Spleen (tissue), 11 donors: ENCODE data around the gene STN1. TPM values are rescaled to one million over a fixed set of nuclear protein-coding genes. Genes with fewer than 3 reads are reported as not detected.
A peak's percentile ranks its signal among the peaks of the same experiment; 100 is the strongest.

Source experiments
- DNase-seq: peaks from one replicate; pipeline ENCODE4 v3.0.0-alpha.2; 2020
- H3K27ac ChIP-seq, 8 donors: fragments of 200-600 bp; sonication (generic) in 7 of 8; 1 replicate in 4 of 8; 2 replicates in 4 of 8; pipeline versions ENCODE4 v1.5.0 to v1.8.0; 2016 to 2021; ENCODE audit warnings: inconsistent platforms in 4 of 8, mild to moderate bottlenecking in 4 of 8, moderate library complexity in 1 of 8
- H3K27me3 ChIP-seq, 7 donors: fragments of 200-600 bp; sonication (generic) in 6 of 7; replicated peaks in 1 of 7; 1 replicate in 4 of 7; 2 replicates in 3 of 7; pipeline versions ENCODE4 v1.5.0 to v1.8.0; 2016 to 2021; ENCODE audit warnings: inconsistent platforms in 3 of 7, mild to moderate bottlenecking in 1 of 7
- H3K36me3 ChIP-seq, 6 donors: fragments of 200-600 bp; sonication (generic) in 5 of 6; 1 replicate in 4 of 6; 2 replicates in 2 of 6; pipeline versions ENCODE4 v1.5.0 to v1.8.0; 2016 to 2021; ENCODE audit warnings: inconsistent platforms in 2 of 6
- H3K4me1 ChIP-seq, 6 donors: fragments of 200-600 bp; sonication (generic) in 5 of 6; 1 replicate in 3 of 6; 2 replicates in 3 of 6; pipeline versions ENCODE4 v1.5.0 to v1.8.0; 2016 to 2021; ENCODE audit warnings: inconsistent platforms in 3 of 6
- H3K4me3 ChIP-seq, 8 donors: fragments of 200-600 bp; sonication (generic) in 7 of 8; 1 replicate in 4 of 8; 2 replicates in 4 of 8; pipeline versions ENCODE4 v1.5.0 to v1.8.0; 2016 to 2021; ENCODE audit warnings: inconsistent platforms in 4 of 8, mild to moderate bottlenecking in 4 of 8, moderate library complexity in 2 of 8
- H3K9me3 ChIP-seq, 8 donors: fragments of 200-600 bp; sonication (generic) in 7 of 8; 1 replicate in 4 of 8; 2 replicates in 4 of 8; pipeline versions ENCODE4 v1.5.0 to v1.8.0; 2016 to 2021; ENCODE audit warnings: inconsistent platforms in 4 of 8
- POLR2A ChIP-seq, 3 donors: fragments of 450-650 bp; IDR thresholded peaks; one replicate each; pipeline ENCODE4 v1.5.1; 2017; ENCODE audit warnings: antibody characterized with exemption in 3 of 3, mild to moderate bottlenecking in 1 of 3
- POLR2AphosphoS5 ChIP-seq, 3 donors: sonication (generic); formaldehyde crosslinking; IDR thresholded peaks; one replicate each; pipeline ENCODE4 v1.5.1; 2017; ENCODE audit warnings: antibody characterized with exemption in 3 of 3
- WGBS, 5 donors: extraction: QIAGEN DNeasy Blood & Tissue Kit in 3 of 5; methylation state at CpG; one replicate each; pipeline versions ENCODE4 v1.1.5 to v1.1.7; 2013 to 2018; 5-methylcytosine and 5-hydroxymethylcytosine counted together
- intact Hi-C: fragments of 100-400 bp; cut with DNase I; formaldehyde crosslinking; loops from one replicate; pipeline ENCODE4 v1.15.0; 2023; ENCODE audit warnings: low total_unique reads
- polyA plus RNA-seq, 3 donors: library from polyadenylated mRNA; stranded (reverse); fragments of 200-250 nt; gene quantifications; one replicate each; pipeline ENCODE4 v1.2.1, GENCODE V29; 2013
- total RNA-seq, 7 donors: library from RNA; depleted of rRNA in 3 of 7; stranded (reverse); fragments of >200 nt in 3 of 7; fragmentation: NEBNext Ultra II Directional in 4 of 7; extraction: Animal tissue kit (Norgen Biotek cat#: 25700) in 4 of 7; gene quantifications; one replicate each; pipeline versions ENCODE4 v1.1.0 to v1.2.1, GENCODE V29; 2016 to 2021
- TF ChIP-seq, protein P1 (sequence below), 11 experiments: fragments of 200-600 bp in 7 of 11; fragments of 450-650 bp in 4 of 11; sonication (generic) in 4 of 11; IDR thresholded peaks in 8 of 11; conservative IDR thresholded peaks in 3 of 11; 1 replicate in 7 of 11; 2 replicates in 4 of 11; pipeline versions ENCODE4 v1.4.0 to v1.8.0; 2016 to 2021; ENCODE audit warnings: antibody characterized with exemption in 11 of 11, inconsistent platforms in 4 of 11, mild to moderate bottlenecking in 1 of 11
- donor health status: healthy with polysubstance abuse.
- donor health status: DM: no; HTN: no; CAD: no; lungs with moderate emphysema.
- donor health status: DM: no; HTN: no; CAD: no.
- donor health status: Bipolar disorder and iron deficiency.
- donor health status: healthy.
- donor health status: DM: no; HTN: no; CAD: no.
- donor health status: DM: yes; HTN: yes; CAD: no.

The STN1 gene
- total and polyA plus RNA-seq, 10 donors: 14.2 to 27.7 (median 22.3) TPM

DNA sequence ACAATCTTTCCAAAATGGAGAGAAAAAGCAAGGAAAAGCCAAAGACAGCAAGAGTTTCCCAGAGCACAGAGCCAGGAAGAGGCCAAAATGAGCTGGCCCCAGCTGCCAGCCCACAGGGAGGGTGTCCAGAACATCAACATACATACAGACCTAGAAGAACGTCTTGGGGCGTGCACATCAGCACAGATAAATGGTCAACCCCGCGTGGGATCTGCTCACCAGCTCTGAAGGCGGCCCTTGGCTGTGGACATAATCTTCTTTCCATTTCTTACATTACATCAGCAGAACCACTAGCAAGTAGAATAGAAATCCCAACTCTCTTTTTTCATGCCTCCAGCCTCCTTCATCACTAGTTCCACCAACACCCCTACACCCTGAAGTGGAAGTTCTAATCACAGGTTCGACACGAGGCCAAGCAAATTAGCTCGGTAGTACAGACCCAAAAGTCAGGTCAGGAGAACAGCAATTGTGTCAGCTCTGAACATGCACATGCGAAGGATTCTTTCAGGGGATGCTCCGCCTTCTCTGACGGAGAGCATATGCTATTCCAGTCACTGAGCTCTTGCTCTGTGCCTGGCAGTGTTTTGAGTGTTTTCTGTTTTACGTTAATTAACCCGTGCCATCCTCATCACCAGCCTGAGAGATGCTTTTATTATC lies 79.0 kb downstream of the STN1 start:
- H3K36me3 ChIP-seq: no peaks in the 10 kb centered on the region
- WGBS, 5 donors: 78 to 89% (median 85%) methylated on average over 13 of the region's 13 CpGs
- H3K27ac ChIP-seq: peak overlapping the region in 5 of 8 donors; percentile 35 to 66 (median 60)
- H3K9me3 ChIP-seq: no peaks in the 10 kb centered on the region
- H3K4me3 ChIP-seq: no peak overlapping the region
- peaks cover 6 to 85% (median 54%) of the 10 kb centered on the region in 6 donors for H3K4me1 ChIP-seq
- TF ChIP-seq POLR2A (IDR thresholded peaks at IDR 0.05): no peak
- TF ChIP-seq, protein P1, sequence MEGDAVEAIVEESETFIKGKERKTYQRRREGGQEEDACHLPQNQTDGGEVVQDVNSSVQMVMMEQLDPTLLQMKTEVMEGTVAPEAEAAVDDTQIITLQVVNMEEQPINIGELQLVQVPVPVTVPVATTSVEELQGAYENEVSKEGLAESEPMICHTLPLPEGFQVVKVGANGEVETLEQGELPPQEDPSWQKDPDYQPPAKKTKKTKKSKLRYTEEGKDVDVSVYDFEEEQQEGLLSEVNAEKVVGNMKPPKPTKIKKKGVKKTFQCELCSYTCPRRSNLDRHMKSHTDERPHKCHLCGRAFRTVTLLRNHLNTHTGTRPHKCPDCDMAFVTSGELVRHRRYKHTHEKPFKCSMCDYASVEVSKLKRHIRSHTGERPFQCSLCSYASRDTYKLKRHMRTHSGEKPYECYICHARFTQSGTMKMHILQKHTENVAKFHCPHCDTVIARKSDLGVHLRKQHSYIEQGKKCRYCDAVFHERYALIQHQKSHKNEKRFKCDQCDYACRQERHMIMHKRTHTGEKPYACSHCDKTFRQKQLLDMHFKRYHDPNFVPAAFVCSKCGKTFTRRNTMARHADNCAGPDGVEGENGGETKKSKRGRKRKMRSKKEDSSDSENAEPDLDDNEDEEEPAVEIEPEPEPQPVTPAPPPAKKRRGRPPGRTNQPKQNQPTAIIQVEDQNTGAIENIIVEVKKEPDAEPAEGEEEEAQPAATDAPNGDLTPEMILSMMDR (IDR thresholded peaks at IDR 0.05 in 8 of 11, conservative IDR thresholded peaks at IDR 0.05 in 3 of 11): no peak
- no peak for TF ChIP-seq POLR2AphosphoS5 (IDR thresholded peaks at IDR 0.05)
- H3K27me3 ChIP-seq: no peaks in the 10 kb centered on the region
- no peak for DNase-seq
- intact Hi-C loops: no loop called here

DNA sequence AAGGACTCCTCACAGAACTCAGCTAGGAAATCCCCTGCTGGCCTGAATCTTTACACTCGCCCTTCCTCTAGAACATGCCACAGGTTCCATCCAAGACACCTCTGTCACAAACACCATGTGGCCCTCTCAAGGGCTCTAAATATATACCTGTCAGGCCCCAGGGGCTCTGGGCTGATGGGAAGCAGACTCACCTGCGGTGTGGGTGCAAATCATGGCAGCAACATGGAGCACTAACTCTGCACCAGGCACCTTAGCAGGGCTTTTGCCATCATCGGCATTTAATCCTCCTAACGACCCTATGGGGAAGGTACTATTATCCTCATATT lies 80.0 kb downstream of the STN1 start:
- TF ChIP-seq POLR2AphosphoS5 (IDR thresholded peaks at IDR 0.05) (no peak), POLR2A (IDR thresholded peaks at IDR 0.05) (no peak)
- TF ChIP-seq, protein P1 (IDR thresholded peaks at IDR 0.05 in 8 of 11, conservative IDR thresholded peaks at IDR 0.05 in 3 of 11): no peak
- H3K27me3 ChIP-seq: no peaks in the 10 kb centered on the region
- WGBS, 5 donors: 71 to 94% (median 75%) methylated on average over 3 to 4 of the region's 4 CpGs
- H3K36me3 ChIP-seq: no peaks in the 10 kb centered on the region
- intact Hi-C loops: no loop called here
- no peak overlapping the region for H3K4me3 ChIP-seq
- H3K9me3 ChIP-seq: peaks cover 0 to 4% (median 1%) of the 10 kb centered on the region in 8 donors
- DNase-seq: no peak
- H3K27ac ChIP-seq: peak overlapping the region in 5 of 8 donors; percentile 35 to 66 (median 60)
- H3K4me1 ChIP-seq: peaks cover 4 to 81% (median 55%) of the 10 kb centered on the region in 6 donors

DNA sequence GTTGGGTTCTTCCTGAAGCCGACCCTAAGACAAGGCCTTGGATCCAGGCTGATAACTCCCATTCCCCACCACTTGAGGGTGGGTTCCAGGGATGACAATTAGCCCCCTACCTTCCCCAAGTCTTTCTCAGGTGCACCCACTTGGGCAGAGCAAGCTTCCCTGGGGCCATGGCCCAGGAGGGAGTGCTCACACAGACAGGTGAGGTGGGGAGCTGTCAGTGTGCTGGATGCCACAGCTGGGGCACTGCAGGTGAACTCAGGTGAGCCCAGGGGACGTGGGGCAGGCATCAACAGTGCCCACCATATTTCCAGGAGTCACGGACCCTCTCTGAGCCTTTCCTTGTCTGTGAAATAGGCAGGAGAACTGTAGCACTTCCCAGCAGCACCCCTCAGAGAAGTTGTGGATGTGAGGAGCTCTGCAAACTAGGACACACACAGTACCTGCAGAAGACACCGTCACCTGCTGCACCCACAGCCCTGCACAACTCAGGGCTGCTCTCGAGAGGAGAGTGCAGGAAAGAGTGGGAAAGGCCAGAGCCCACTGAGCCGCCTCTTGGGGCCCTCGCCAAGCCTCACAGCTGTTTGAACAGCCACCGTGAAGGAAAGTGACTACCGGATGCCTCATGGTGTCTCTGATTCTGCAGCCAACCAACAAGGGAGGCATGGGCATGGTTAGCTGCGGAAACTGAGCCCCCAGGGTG lies 80.5 kb downstream of the STN1 start:
- TF ChIP-seq POLR2A (IDR thresholded peaks at IDR 0.05) (no peak), POLR2AphosphoS5 (IDR thresholded peaks at IDR 0.05) (peak in 2 of 3 donors; percentile 51 to 68)
- TF ChIP-seq, protein P1 (IDR thresholded peaks at IDR 0.05 in 8 of 11, conservative IDR thresholded peaks at IDR 0.05 in 3 of 11): no peak

DNA sequence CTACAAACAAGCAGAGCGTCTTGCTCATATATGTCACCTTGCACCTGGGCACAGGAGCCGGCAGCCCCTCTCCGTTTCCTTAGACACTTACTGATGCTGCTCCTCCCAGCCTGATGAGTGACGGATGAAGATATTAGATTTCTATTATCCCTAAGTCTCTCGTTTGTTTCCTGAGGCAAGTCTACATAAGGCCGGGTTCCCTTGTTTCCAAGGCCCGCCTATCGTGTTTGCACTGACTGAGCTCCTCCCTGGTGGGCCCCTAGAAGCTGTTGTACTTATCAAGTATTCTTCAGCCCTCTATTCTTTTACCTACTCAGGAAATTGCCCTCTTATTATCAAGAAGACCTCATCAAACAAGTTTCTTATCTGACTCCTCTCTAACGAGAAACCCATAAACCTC lies 81.1 kb downstream of the STN1 start:
- peaks cover 4 to 76% (median 54%) of the 10 kb centered on the region in 6 donors for H3K4me1 ChIP-seq
- peak overlapping the region in 5 of 8 donors; percentile 35 to 66 (median 60) for H3K27ac ChIP-seq
- H3K27me3 ChIP-seq: no peaks in the 10 kb centered on the region
- no peak overlapping the region for H3K4me3 ChIP-seq
- intact Hi-C loops: no loop called here
- no peaks in the 10 kb centered on the region for H3K36me3 ChIP-seq
- DNase-seq: no peak
- no peak for TF ChIP-seq POLR2AphosphoS5 (IDR thresholded peaks at IDR 0.05)
- no peak for TF ChIP-seq POLR2A (IDR thresholded peaks at IDR 0.05)
- TF ChIP-seq, protein P1 (IDR thresholded peaks at IDR 0.05 in 8 of 11, conservative IDR thresholded peaks at IDR 0.05 in 3 of 11): no peak
- WGBS, 5 donors: 64 to 88% (median 76%) methylated on average over 9 of the region's 9 CpGs
- peaks cover 0 to 14% (median 7%) of the 10 kb centered on the region in 8 donors for H3K9me3 ChIP-seq

More for the DNA sequence above, 80.5 kb downstream of the STN1 start:
- no peaks in the 10 kb centered on the region for H3K36me3 ChIP-seq
- H3K27me3 ChIP-seq: no peaks in the 10 kb centered on the region
- H3K27ac ChIP-seq: peak overlapping the region in 5 of 8 donors; percentile 35 to 66 (median 60)
- no peak overlapping the region for H3K4me3 ChIP-seq
- intact Hi-C loops: no loop called here
- H3K9me3 ChIP-seq: peaks cover 0 to 9% (median 7%) of the 10 kb centered on the region in 8 donors
- H3K4me1 ChIP-seq: peaks cover 4 to 76% (median 54%) of the 10 kb centered on the region in 6 donors
- WGBS, 5 donors: 59 to 74% (median 64%) methylated on average over 7 to 10 of the region's 10 CpGs
- DNase-seq: peak; percentile 69
